HTR-8/SVneo (cell line): ENCODE data around the gene BTBD3.

ENCODE experiments used
- DNase-seq: peaks from one replicate; pipeline ENCODE4 v3.0.0; 2011; ENCODE audit warnings: low spot score, mixed read lengths; ENCODE audit not compliant: insufficient read length
- FAIRE-seq: peaks from 2 replicates; lab custom pipeline; 2011; peaks lifted over from hg19 to GRCh38; lab: Jason Lieb, UNC

Gene BTBD3

DNA sequence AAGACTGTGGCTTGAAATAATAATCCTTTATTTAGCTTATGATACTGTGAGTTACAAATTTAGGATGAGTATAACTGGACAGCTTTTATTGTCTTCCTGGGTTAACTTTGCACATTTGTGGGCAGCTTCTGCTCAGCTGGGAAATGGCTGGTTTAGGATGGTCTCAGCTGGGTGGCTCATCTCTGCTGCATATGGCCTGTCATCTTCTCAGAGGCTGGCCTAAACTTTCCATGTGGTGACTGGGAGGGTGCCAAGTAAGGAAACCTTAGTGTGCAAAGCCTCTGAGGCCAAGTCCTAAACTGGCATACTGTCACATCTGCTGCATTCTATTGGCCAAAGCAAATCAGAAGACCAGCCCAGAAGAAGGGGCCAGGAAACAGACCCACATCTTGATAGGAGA is 40.2 kb downstream of the BTBD3 start:
- DNase-seq (no peak), FAIRE-seq (no peak)

DNA sequence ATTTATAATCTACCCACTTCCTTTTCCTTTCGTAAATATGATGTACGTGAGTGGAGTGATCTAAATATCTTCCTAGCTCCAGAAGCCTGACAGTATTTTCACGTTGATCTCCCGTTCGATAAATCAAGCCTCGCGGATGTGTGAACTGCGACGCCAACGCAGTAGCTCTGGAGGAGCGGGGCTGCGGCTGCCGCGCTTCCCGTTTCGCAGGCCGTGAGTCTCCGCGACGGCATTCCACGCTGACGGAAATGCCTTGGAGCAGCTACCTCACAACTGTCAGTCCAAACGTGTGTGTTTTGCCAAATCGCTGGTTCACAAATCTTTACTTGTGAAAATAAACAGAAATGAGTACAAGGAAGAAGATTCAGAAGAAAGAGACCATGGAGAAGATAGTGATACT is 41.2 kb downstream of the BTBD3 start:
- no peak for DNase-seq
- FAIRE-seq: no peak

DNA sequence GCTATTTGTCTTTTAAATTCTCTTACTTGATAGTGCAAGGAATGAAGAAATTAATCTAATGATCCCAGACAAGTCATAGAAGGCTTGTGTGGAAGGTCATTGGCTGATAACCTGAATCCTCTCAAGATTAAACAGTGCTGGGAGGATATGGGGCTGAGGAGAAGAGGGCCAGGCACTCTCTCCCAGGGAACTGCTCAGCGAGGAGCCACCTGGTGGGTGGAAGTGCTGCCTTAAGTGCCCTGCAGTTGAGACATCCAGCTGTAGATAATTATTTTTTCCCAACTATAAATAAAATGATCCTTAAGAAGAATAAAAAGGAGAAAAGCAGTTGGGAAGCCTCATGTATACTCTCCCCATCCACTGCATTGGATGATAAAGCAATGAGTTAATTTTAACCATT is 47.9 kb downstream of the BTBD3 start:
- FAIRE-seq: no peak

DNA sequence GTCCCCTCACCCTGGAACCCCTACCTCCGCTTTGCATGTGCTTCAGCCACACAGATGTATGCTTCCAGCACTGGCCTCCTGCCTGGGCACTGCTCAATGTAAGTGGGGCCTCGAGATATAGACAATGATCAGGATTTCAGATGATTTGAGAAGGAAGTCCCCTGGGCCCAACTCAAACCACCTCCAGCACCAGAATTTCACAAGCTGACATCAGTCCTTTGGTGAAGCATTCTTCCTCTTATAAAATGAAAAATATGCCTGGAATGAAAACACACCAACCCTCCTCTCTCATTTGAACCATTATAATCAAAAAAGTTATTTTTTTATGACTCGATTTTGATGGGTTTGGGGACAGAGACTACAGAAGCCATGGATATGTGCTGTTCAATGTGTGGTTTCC is 48.5 kb downstream of the BTBD3 start:
- no peak for DNase-seq
- FAIRE-seq: no peak

More for the DNA sequence above, 47.9 kb downstream of the BTBD3 start:
- no peak for DNase-seq

DNA sequence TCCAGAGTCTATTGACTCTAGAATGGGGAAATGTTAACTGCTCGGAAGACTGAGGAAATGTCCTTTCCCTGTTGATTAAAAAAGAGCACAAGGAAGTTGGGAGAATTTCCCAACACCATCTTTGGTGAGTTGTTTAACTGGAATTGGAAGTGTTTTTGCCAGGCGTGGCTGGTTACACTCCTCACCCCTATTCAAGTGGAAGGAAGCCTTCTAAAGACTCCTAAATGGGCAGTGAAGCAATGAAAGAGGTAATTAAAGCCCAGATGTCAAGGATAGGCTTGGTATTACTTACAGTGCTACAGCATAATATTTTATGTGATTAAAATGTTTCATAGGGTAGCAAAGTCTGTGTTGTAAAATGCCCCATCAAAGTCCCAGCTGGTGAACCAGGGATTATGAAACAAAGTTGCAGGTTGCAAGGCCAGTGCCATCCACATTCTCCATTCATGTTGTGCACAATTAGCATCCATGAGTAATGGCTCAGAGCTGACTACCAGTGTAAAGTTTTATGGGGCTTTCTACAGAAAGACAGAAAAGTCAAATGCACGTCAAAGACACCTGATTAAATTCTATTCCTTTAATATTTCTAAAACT is 52.6 kb downstream of the BTBD3 start:
- DNase-seq (no peak), FAIRE-seq (no peak)

DNA sequence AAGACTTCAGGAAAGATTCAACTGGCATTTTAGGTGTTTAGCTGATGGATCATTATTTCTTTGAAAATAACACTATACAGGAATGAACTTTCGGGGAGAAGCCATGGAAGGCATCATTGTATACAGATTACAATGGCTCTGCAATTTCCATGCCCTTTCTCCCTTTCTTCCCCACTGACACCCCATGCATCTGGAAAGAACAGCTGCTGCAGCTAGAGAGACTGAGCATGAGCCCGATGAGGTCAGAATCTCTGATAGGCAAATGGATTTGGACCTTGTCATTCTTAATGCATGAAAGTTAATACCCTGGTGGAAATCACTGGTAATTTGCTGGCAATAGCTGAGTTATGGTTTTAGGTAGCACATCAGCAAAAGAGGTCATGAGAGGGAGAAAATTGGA is 54.8 kb downstream of the BTBD3 start:
- no peak for DNase-seq
- FAIRE-seq: no peak
